NT2/D1 (cell line): ENCODE measurements around the gene DDX54.

Experiments
- YY1 ChIP-seq: IDR thresholded peaks from 2 replicates; pipeline ENCODE4 v1.6.1; 2011; ENCODE audit not compliant: insufficient read length, insufficient read depth
- ZNF274 ChIP-seq: IDR thresholded peaks from 2 replicates; pipeline ENCODE4 v1.6.1; 2011; ENCODE audit warnings: mild to moderate bottlenecking, low read depth, low read length

DNA sequence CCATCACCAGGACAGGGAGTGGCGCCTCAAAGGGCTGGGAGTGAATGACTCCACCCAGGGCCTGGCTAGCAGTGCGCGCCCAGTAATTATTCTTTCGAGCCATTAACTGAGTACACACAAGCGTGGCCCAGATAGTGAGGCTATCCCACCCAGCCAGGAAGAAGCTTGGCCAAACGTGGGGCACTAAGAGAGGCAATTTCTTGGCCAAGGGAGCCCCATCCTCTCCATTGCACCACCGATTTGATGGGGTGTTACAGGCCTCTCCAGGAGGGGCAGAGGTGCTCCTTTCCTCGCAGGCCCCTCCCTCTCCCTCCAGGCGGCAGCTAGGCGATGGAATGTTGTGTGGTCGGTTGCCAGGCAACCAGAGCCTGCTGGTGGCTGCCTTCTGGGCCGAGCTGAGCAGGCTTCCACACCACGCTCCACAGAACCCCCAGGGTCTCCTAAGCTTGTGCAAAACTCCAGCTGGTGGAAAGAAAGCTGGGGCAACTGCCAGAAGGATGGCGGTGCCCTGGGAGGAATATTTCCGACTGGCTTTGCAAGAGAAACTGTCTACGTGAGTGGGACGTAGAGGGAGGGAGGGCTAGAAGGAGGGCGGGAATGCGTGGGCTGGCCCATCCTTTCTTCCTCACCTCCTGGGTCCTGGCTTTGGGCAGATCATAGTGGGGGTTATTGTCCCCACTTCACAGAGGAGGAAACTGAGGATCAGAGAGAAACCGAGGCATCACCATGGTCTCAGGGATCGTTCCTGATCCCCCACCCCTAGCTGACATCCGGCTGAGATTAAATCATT lies 35.7 kb downstream of the DDX54 start, which contains the start of gene CFAP73:
- no peak for TF ChIP-seq ZNF274
- no peak for TF ChIP-seq YY1
